ENCODE results near the gene SYT1.
"Not testable (repeated sequence)": the region's sequence is repeated elsewhere in the genome, so short reads cannot be mapped to it uniquely, and the experiment has no call there.

The SYT1 gene

GRCh38 chr12:79415321-79415720 lies 550.7 kb downstream of the SYT1 start:
- DNase-seq = no peak

GRCh38 chr12:79415746-79416435 lies 551.3 kb downstream of the SYT1 start:
- DNase-seq = no peak

- no peak for DNase-seq
Observed at GRCh38 chr12:79420146-79420618, 555.6 kb downstream of the SYT1 start.

- no peak for DNase-seq
Observed at GRCh38 chr12:79421236-79421740, 556.7 kb downstream of the SYT1 start.

- no peak for DNase-seq
Observed at GRCh38 chr12:79422060-79422812, 557.7 kb downstream of the SYT1 start.

- no peak for DNase-seq
Observed at GRCh38 chr12:79423560-79423959, 559.0 kb downstream of the SYT1 start.

- DNase-seq = no peak
Observed at GRCh38 chr12:79424109-79424721, 559.6 kb downstream of the SYT1 start.

- no peak for DNase-seq
Observed at GRCh38 chr12:79426121-79426520, 561.5 kb downstream of the SYT1 start.

- not testable (repeated sequence) for DNase-seq
Observed at GRCh38 chr12:79426744-79427143, 562.2 kb downstream of the SYT1 start.

GRCh38 chr12:79433465-79434072 lies 569.0 kb downstream of the SYT1 start:
- no peak for DNase-seq

- no peak for DNase-seq
Observed at GRCh38 chr12:79434561-79434960, 570.0 kb downstream of the SYT1 start.

GRCh38 chr12:79435742-79436141 lies 571.2 kb downstream of the SYT1 start:
- DNase-seq = no peak

- no peak for DNase-seq
Observed at GRCh38 chr12:79438480-79439174, 574.1 kb downstream of the SYT1 start.

- no peak for DNase-seq
Observed at GRCh38 chr12:79439175-79439825, 574.7 kb downstream of the SYT1 start.

- no peak for DNase-seq
Observed at GRCh38 chr12:79441534-79441933, 577.0 kb downstream of the SYT1 start.

- no peak for DNase-seq
Observed at GRCh38 chr12:79442396-79442795, 577.8 kb downstream of the SYT1 start.

- DNase-seq = no peak
Observed at GRCh38 chr12:79444089-79444488, 579.5 kb downstream of the SYT1 start.

- DNase-seq = no peak
Observed at GRCh38 chr12:79448816-79449215, 584.2 kb downstream of the SYT1 start.

GRCh38 chr12:79451365-79451764 lies 586.8 kb downstream of the SYT1 start:
- no peak for DNase-seq

- DNase-seq = no peak
Observed at GRCh38 chr12:79451978-79452377, 587.4 kb downstream of the SYT1 start.

GRCh38 chr12:79452906-79453305 lies 588.3 kb downstream of the SYT1 start:
- no peak for DNase-seq

GRCh38 chr12:79453820-79454219 lies 589.2 kb downstream of the SYT1 start:
- no peak for DNase-seq
